Neural progenitor cell (in vitro differentiated cells): ENCODE measurements around the gene ZNF133.

ENCODE experiments used
- CTCF ChIP-seq: fragments of 200-600 bp; sonication (generic); IDR thresholded peaks from 2 replicates; pipeline ENCODE4 v1.5.1; 2017; ENCODE audit warnings: antibody characterized with exemption, mild to moderate bottlenecking
- EZH2 ChIP-seq: fragments of 200-600 bp; sonication (generic); IDR thresholded peaks from 2 replicates; pipeline ENCODE4 v1.6.1; 2017; ENCODE audit warnings: antibody characterized with exemption, mild to moderate bottlenecking, moderate library complexity

GRCh38 chr20:18266282-18266681 lies 22.0 kb upstream of the ZNF133 start:
- TF ChIP-seq EZH2 (no peak), CTCF (no peak)
